Measurements from ENCODE around the gene KCNJ6. TPM values are rescaled to one million over a fixed set of nuclear protein-coding genes. Genes with fewer than 3 reads are reported as not detected.
A peak's percentile ranks its signal among the peaks of the same experiment; 100 is the strongest.

Gene KCNJ6
- total RNA-seq (2012; rRNA removed), result 0.25 and 0.87 TPM in 2 replicates

GRCh38 chr21:37916310-37917051 lies at the start of gene KCNJ6:
TSS of gene KCNJ6 (minus strand) at chr21:37916457. CDS start at chr21:37840682, 75,775 bp downstream.
- H3K36me3 ChIP-seq (ENCODE audit: insufficient read depth, low read length), result no peaks in the 10 kb centered on the region
- peaks cover 26% of the 10 kb centered on the region for H3K4me1 ChIP-seq (ENCODE audit: control insufficient read depth, insufficient read depth, low read length)
- H3K4me2 ChIP-seq (ENCODE audit: low read length), result peak within 1 kb of the TSS; percentile 83
- peak within 1 kb of the TSS; percentile 86 for H3K9ac ChIP-seq (ENCODE audit: low read depth, low read length)
- peaks cover 8% of the 10 kb centered on the region for H3K27me3 ChIP-seq (ENCODE audit: control insufficient read depth, insufficient read depth, low read length)
- no peaks in the 10 kb centered on the region for H3K9me3 ChIP-seq (replicated peaks; ENCODE audit: low read length)
- H3K4me3 ChIP-seq (ENCODE audit: low read length), result peak within 1 kb of the TSS; percentile 82

- no peak overlapping the region for H3K9ac ChIP-seq (ENCODE audit: low read depth, low read length)
- H3K4me2 ChIP-seq (ENCODE audit: low read length), result no peak overlapping the region
- peaks cover 49% of the 10 kb centered on the region for H3K27me3 ChIP-seq (ENCODE audit: control insufficient read depth, insufficient read depth, low read length)
- no peaks in the 10 kb centered on the region for H3K9me3 ChIP-seq (replicated peaks; ENCODE audit: low read length)
- no peak overlapping the region for H3K4me3 ChIP-seq (ENCODE audit: low read length)
- no peaks in the 10 kb centered on the region for H3K4me1 ChIP-seq (ENCODE audit: control insufficient read depth, insufficient read depth, low read length)
- H3K36me3 ChIP-seq (ENCODE audit: insufficient read depth, low read length), result no peaks in the 10 kb centered on the region
Observed at GRCh38 chr21:37965088-37965805, 49.0 kb upstream of the KCNJ6 start.

- H3K36me3 ChIP-seq (ENCODE audit: insufficient read depth, low read length), result no peaks in the 10 kb centered on the region
- no peak overlapping the region for H3K4me2 ChIP-seq (ENCODE audit: low read length)
- H3K27me3 ChIP-seq (ENCODE audit: control insufficient read depth, insufficient read depth, low read length), result peaks cover 56% of the 10 kb centered on the region
Observed at GRCh38 chr21:37958537-37958936, 42.3 kb upstream of the KCNJ6 start.

GRCh38 chr21:37956772-37957171 lies 40.5 kb upstream of the KCNJ6 start:
- H3K36me3 ChIP-seq (ENCODE audit: insufficient read depth, low read length), result no peaks in the 10 kb centered on the region

More at GRCh38 chr21:37958537-37958936, 42.3 kb upstream of the KCNJ6 start:
- Histone ChIP-seq H3K4me3 (ENCODE audit: low read length) (no peak overlapping the region), H3K9me3 (replicated peaks; ENCODE audit: low read length) (no peaks in the 10 kb centered on the region), H3K4me1 (ENCODE audit: control insufficient read depth, insufficient read depth, low read length) (peaks cover 4% of the 10 kb centered on the region), H3K9ac (ENCODE audit: low read depth, low read length) (no peak overlapping the region)

GRCh38 chr21:37945036-37945435 lies 28.8 kb upstream of the KCNJ6 start:
- peaks cover 37% of the 10 kb centered on the region for H3K27me3 ChIP-seq (ENCODE audit: control insufficient read depth, insufficient read depth, low read length)
- H3K9me3 ChIP-seq (replicated peaks; ENCODE audit: low read length), result no peaks in the 10 kb centered on the region
- H3K36me3 ChIP-seq (ENCODE audit: insufficient read depth, low read length), result no peaks in the 10 kb centered on the region
- H3K4me3 ChIP-seq (ENCODE audit: low read length), result no peak overlapping the region
- no peak overlapping the region for H3K4me2 ChIP-seq (ENCODE audit: low read length)
- no peaks in the 10 kb centered on the region for H3K4me1 ChIP-seq (ENCODE audit: control insufficient read depth, insufficient read depth, low read length)
- H3K9ac ChIP-seq (ENCODE audit: low read depth, low read length), result no peak overlapping the region

More at GRCh38 chr21:37956772-37957171, 40.5 kb upstream of the KCNJ6 start:
- Histone ChIP-seq H3K4me3 (ENCODE audit: low read length) (no peak overlapping the region), H3K9ac (ENCODE audit: low read depth, low read length) (no peak overlapping the region), H3K27me3 (ENCODE audit: control insufficient read depth, insufficient read depth, low read length) (peaks cover 59% of the 10 kb centered on the region), H3K4me2 (ENCODE audit: low read length) (no peak overlapping the region), H3K9me3 (replicated peaks; ENCODE audit: low read length) (no peaks in the 10 kb centered on the region), H3K4me1 (ENCODE audit: control insufficient read depth, insufficient read depth, low read length) (peaks cover 4% of the 10 kb centered on the region)

- no peaks in the 10 kb centered on the region for H3K9me3 ChIP-seq (replicated peaks; ENCODE audit: low read length)
- H3K36me3 ChIP-seq (ENCODE audit: insufficient read depth, low read length), result no peaks in the 10 kb centered on the region
- H3K27me3 ChIP-seq (ENCODE audit: control insufficient read depth, insufficient read depth, low read length), result peaks cover 36% of the 10 kb centered on the region
- no peak overlapping the region for H3K9ac ChIP-seq (ENCODE audit: low read depth, low read length)
- no peak overlapping the region for H3K4me3 ChIP-seq (ENCODE audit: low read length)
- no peaks in the 10 kb centered on the region for H3K4me1 ChIP-seq (ENCODE audit: control insufficient read depth, insufficient read depth, low read length)
- no peak overlapping the region for H3K4me2 ChIP-seq (ENCODE audit: low read length)
Observed at GRCh38 chr21:37944496-37944895, 28.2 kb upstream of the KCNJ6 start.

GRCh38 chr21:37940691-37941090 lies 24.4 kb upstream of the KCNJ6 start:
- H3K27me3 ChIP-seq (ENCODE audit: control insufficient read depth, insufficient read depth, low read length), result peaks cover 11% of the 10 kb centered on the region
- H3K4me1 ChIP-seq (ENCODE audit: control insufficient read depth, insufficient read depth, low read length), result no peaks in the 10 kb centered on the region
- H3K36me3 ChIP-seq (ENCODE audit: insufficient read depth, low read length), result no peaks in the 10 kb centered on the region
- no peak overlapping the region for H3K4me3 ChIP-seq (ENCODE audit: low read length)
- no peaks in the 10 kb centered on the region for H3K9me3 ChIP-seq (replicated peaks; ENCODE audit: low read length)
- H3K9ac ChIP-seq (ENCODE audit: low read depth, low read length), result no peak overlapping the region
- no peak overlapping the region for H3K4me2 ChIP-seq (ENCODE audit: low read length)

- Histone ChIP-seq H3K4me2 (ENCODE audit: low read length) (no peak overlapping the region), H3K9ac (ENCODE audit: low read depth, low read length) (no peak overlapping the region)
Observed at GRCh38 chr21:37939838-37940237, 23.6 kb upstream of the KCNJ6 start.

GRCh38 chr21:37939251-37939650 lies 23.0 kb upstream of the KCNJ6 start:
- Histone ChIP-seq H3K4me1 (ENCODE audit: control insufficient read depth, insufficient read depth, low read length) (no peaks in the 10 kb centered on the region), H3K9me3 (replicated peaks; ENCODE audit: low read length) (no peaks in the 10 kb centered on the region)

More at GRCh38 chr21:37939838-37940237, 23.6 kb upstream of the KCNJ6 start:
- Histone ChIP-seq H3K4me1 (ENCODE audit: control insufficient read depth, insufficient read depth, low read length) (no peaks in the 10 kb centered on the region), H3K9me3 (replicated peaks; ENCODE audit: low read length) (no peaks in the 10 kb centered on the region), H3K4me3 (ENCODE audit: low read length) (no peak overlapping the region), H3K27me3 (ENCODE audit: control insufficient read depth, insufficient read depth, low read length) (peaks cover 10% of the 10 kb centered on the region), H3K36me3 (ENCODE audit: insufficient read depth, low read length) (no peaks in the 10 kb centered on the region)

GRCh38 chr21:37937668-37938067 lies 21.4 kb upstream of the KCNJ6 start:
- no peaks in the 10 kb centered on the region for H3K36me3 ChIP-seq (ENCODE audit: insufficient read depth, low read length)
- H3K9ac ChIP-seq (ENCODE audit: low read depth, low read length), result no peak overlapping the region
- no peaks in the 10 kb centered on the region for H3K4me1 ChIP-seq (ENCODE audit: control insufficient read depth, insufficient read depth, low read length)
- peaks cover 4% of the 10 kb centered on the region for H3K9me3 ChIP-seq (replicated peaks; ENCODE audit: low read length)
- H3K4me3 ChIP-seq (ENCODE audit: low read length), result no peak overlapping the region
- peaks cover 2% of the 10 kb centered on the region for H3K27me3 ChIP-seq (ENCODE audit: control insufficient read depth, insufficient read depth, low read length)
- no peak overlapping the region for H3K4me2 ChIP-seq (ENCODE audit: low read length)

More at GRCh38 chr21:37939251-37939650, 23.0 kb upstream of the KCNJ6 start:
- H3K36me3 ChIP-seq (ENCODE audit: insufficient read depth, low read length), result no peaks in the 10 kb centered on the region
- H3K4me3 ChIP-seq (ENCODE audit: low read length), result no peak overlapping the region
- peaks cover 5% of the 10 kb centered on the region for H3K27me3 ChIP-seq (ENCODE audit: control insufficient read depth, insufficient read depth, low read length)
- no peak overlapping the region for H3K9ac ChIP-seq (ENCODE audit: low read depth, low read length)
- H3K4me2 ChIP-seq (ENCODE audit: low read length), result no peak overlapping the region

GRCh38 chr21:37936010-37936785 lies 19.9 kb upstream of the KCNJ6 start:
- Histone ChIP-seq H3K9ac (ENCODE audit: low read depth, low read length) (no peak overlapping the region), H3K27me3 (ENCODE audit: control insufficient read depth, insufficient read depth, low read length) (peaks cover 2% of the 10 kb centered on the region), H3K4me3 (ENCODE audit: low read length) (no peak overlapping the region), H3K4me2 (ENCODE audit: low read length) (no peak overlapping the region), H3K36me3 (ENCODE audit: insufficient read depth, low read length) (no peaks in the 10 kb centered on the region), H3K4me1 (ENCODE audit: control insufficient read depth, insufficient read depth, low read length) (no peaks in the 10 kb centered on the region), H3K9me3 (replicated peaks; ENCODE audit: low read length) (peaks cover 4% of the 10 kb centered on the region)
